OCI-LY7 (cell line): ENCODE data around the gene GIPC2. TPM values are rescaled to one million over a fixed set of nuclear protein-coding genes. Genes with fewer than 3 reads are reported as not detected.

Source experiments
- BruUV-seq: library from RNA; stranded (reverse); fragments of 400-500 nt; replicated peaks from 2 replicates; lab custom pipeline; 2021; lab: Mats Ljungman, UMichigan
- CTCF ChIA-PET: fragments of 300-600 bp; sonication (Branson Sonifier 250); formaldehyde crosslinking; loops from one replicate; lab custom pipeline; 2022; ENCODE audit warnings: antibody characterized with exemption; ENCODE audit not compliant: unreplicated experiment; lab: Charles Lee
- POLR2A ChIA-PET: fragments of 300-600 bp; sonication (Branson Sonifier 250); formaldehyde crosslinking; loops from one replicate; lab custom pipeline; 2022; ENCODE audit warnings: antibody characterized with exemption; lab: Charles Lee
- DNase-seq: peaks from one replicate; pipeline ENCODE4 v3.0.0-alpha.2; 2015; ENCODE audit warnings: low spot score
- H2AFZ ChIP-seq: fragments of 200-600 bp; sonication (generic), shearing (Covaris generic); 2 replicates; pipeline ENCODE4 v1.6.1; 2014; ENCODE audit warnings: mild to moderate bottlenecking, antibody characterized with exemption, low read length, moderate library complexity
- H3K27ac ChIP-seq: fragments of 200-600 bp; sonication (generic); 2 replicates; pipeline ENCODE4 v1.5.1; 2014; ENCODE audit warnings: mixed run types, low read depth, mild to moderate bottlenecking, moderate library complexity, low read length, inconsistent platforms; ENCODE audit not compliant: poor library complexity, severe bottlenecking
- H3K36me3 ChIP-seq: fragments of 200-600 bp; sonication (generic); 2 replicates; pipeline ENCODE4 v1.6.1; 2014; ENCODE audit warnings: mild to moderate bottlenecking, antibody characterized with exemption, low read length, moderate library complexity, mixed read lengths; ENCODE audit not compliant: insufficient read depth
- H3K4me1 ChIP-seq: fragments of 200-600 bp; sonication (generic); 2 replicates; pipeline ENCODE4 v1.5.1; 2014; ENCODE audit warnings: mild to moderate bottlenecking, low read length; ENCODE audit not compliant: insufficient read depth, poor library complexity, severe bottlenecking
- H3K4me2 ChIP-seq: fragments of 200-600 bp; sonication (generic); 2 replicates; pipeline ENCODE4 v1.6.1; 2014; ENCODE audit warnings: mild to moderate bottlenecking, low read length
- H3K4me3 ChIP-seq: fragments of 200-600 bp; sonication (generic); 2 replicates; pipeline ENCODE4 v1.5.1; 2014; ENCODE audit warnings: mild to moderate bottlenecking, low read depth, low read length; ENCODE audit not compliant: poor library complexity, severe bottlenecking
- H3K79me2 ChIP-seq: fragments of 200-600 bp; sonication (generic); 2 replicates; pipeline ENCODE4 v1.6.1; 2016; ENCODE audit warnings: low read depth, mild to moderate bottlenecking, low read length, moderate library complexity, mixed read lengths; ENCODE audit not compliant: insufficient read depth
- H3K9me2 ChIP-seq: fragments of 200-600 bp; sonication (generic); 2 replicates; pipeline ENCODE4 v1.6.1; 2016; ENCODE audit warnings: mild to moderate bottlenecking, low read length, mixed read lengths; ENCODE audit not compliant: insufficient read depth
- H3K9me3 ChIP-seq: fragments of 200-600 bp; sonication (generic); 2 replicates; pipeline ENCODE4 v1.6.1; 2014; ENCODE audit warnings: mild to moderate bottlenecking, mixed run types, low read length, mixed read lengths
- H4K20me1 ChIP-seq: fragments of 200-600 bp; sonication (generic); 2 replicates; pipeline ENCODE4 v1.6.1; 2014; ENCODE audit warnings: mild to moderate bottlenecking, antibody characterized with exemption, low read length, moderate library complexity, mixed read lengths; ENCODE audit not compliant: insufficient read depth
- CTCF ChIP-seq: fragments of 200-600 bp; sonication (generic); conservative IDR thresholded peaks from 2 replicates; pipeline ENCODE4 v1.5.1; 2014; ENCODE audit warnings: mild to moderate bottlenecking, antibody characterized with exemption, low read length, moderate library complexity, mixed read lengths
- EZH2phosphoT487 ChIP-seq: fragments of 200-600 bp; sonication (generic); IDR thresholded peaks from 2 replicates; pipeline ENCODE4 v1.6.1; 2018; ENCODE audit warnings: low read depth, borderline replicate concordance, mild to moderate bottlenecking, mixed run types, antibody characterized with exemption, low read length, moderate library complexity, mixed read lengths
- intact Hi-C: fragments of 100-400 bp; cut with micrococcal nuclease; formaldehyde crosslinking; loops from one replicate; pipeline ENCODE4 v1.10.0; 2022; ENCODE audit not compliant: unreplicated experiment
- total RNA-seq, 2 experiments: library from RNA; depleted of rRNA in 1 of 2; stranded (reverse); fragments of >200 nt in 1 of 2; shearing (Covaris generic) in 1 of 2; gene quantifications; 2 replicates each; pipeline ENCODE4 v1.2.3, GENCODE V29; 2014 to 2022

The GIPC2 gene
- total RNA-seq, 2 experiments from 2014 or later, result not detected

- Histone ChIP-seq H3K27ac (no peak overlapping the region), H3K9me3 (no peaks in the 10 kb centered on the region), H3K4me3 (no peak overlapping the region), H4K20me1 (no peaks in the 10 kb centered on the region), H3K4me1 (no peaks in the 10 kb centered on the region), H3K79me2 (no peaks in the 10 kb centered on the region), H3K9me2 (peaks cover 4% of the 10 kb centered on the region; the same call in 1 of the 2 replicates), H2AFZ (no peak overlapping the region), H3K36me3 (no peaks in the 10 kb centered on the region), H3K4me2 (no peak overlapping the region)
- intact Hi-C loops, result no loop called here
- CTCF ChIA-PET, result no interaction called here
- POLR2A ChIA-PET, result interaction anchor here (1.0 kb wide), 1 partner anchor 28 kb away, joined by 5 read pairs; no protein-coding TSS in a partner anchor
- TF ChIP-seq EZH2phosphoT487 (no peak), CTCF (no peak)
- no TSS peak for BruUV-seq
- DNase-seq, result no peak
Observed at GRCh38 chr1:78038491-78038939, 7.3 kb upstream of the GIPC2 start.

- CTCF ChIA-PET, result no interaction called here
- peaks cover 4% of the 10 kb centered on the region; the same call in 1 of the 2 replicates for H3K9me2 ChIP-seq
- H3K27ac ChIP-seq, result no peak overlapping the region
- H3K4me2 ChIP-seq, result no peak overlapping the region
- no peak overlapping the region for H3K4me3 ChIP-seq
- no peaks in the 10 kb centered on the region for H3K4me1 ChIP-seq
- H2AFZ ChIP-seq, result no peak overlapping the region
- H3K9me3 ChIP-seq, result no peaks in the 10 kb centered on the region
- no TSS peak for BruUV-seq
- no peak for TF ChIP-seq EZH2phosphoT487
- TF ChIP-seq CTCF, result no peak
- H3K36me3 ChIP-seq, result no peaks in the 10 kb centered on the region
- H4K20me1 ChIP-seq, result no peaks in the 10 kb centered on the region
- POLR2A ChIA-PET, result interaction anchor here (0.6 to 0.7 kb wide), 2 partner anchors 36 to 41 kb away, joined by 3 read pairs; no protein-coding TSS in a partner anchor
- intact Hi-C loops, result no loop called here
- no peaks in the 10 kb centered on the region for H3K79me2 ChIP-seq
- DNase-seq, result no peak
Observed at GRCh38 chr1:78040484-78041089, 5.2 kb upstream of the GIPC2 start.

GRCh38 chr1:78043436-78043835, 2.3 kb upstream of the GIPC2 start:
- no TSS peak for BruUV-seq
- H3K27ac ChIP-seq, result no peak overlapping the region
- no peak overlapping the region for H2AFZ ChIP-seq
- H3K4me3 ChIP-seq, result no peak overlapping the region
- no peaks in the 10 kb centered on the region for H4K20me1 ChIP-seq
- H3K4me2 ChIP-seq, result no peak overlapping the region
- H3K36me3 ChIP-seq, result no peaks in the 10 kb centered on the region
- POLR2A ChIA-PET, result interaction anchor here (0.5 to 1.4 kb wide), 5 partner anchors 11 to 398 kb away, joined by 3 to 4 read pairs (median 3); no protein-coding TSS in a partner anchor
- no peaks in the 10 kb centered on the region for H3K79me2 ChIP-seq
- H3K9me2 ChIP-seq, result no peaks in the 10 kb centered on the region
- TF ChIP-seq CTCF (no peak), EZH2phosphoT487 (no peak)
- intact Hi-C loops, result no loop called here
- no peak for DNase-seq
- H3K4me1 ChIP-seq, result no peaks in the 10 kb centered on the region
- CTCF ChIA-PET, result interaction anchor here (0.8 kb wide), 1 partner anchor 39 kb away, joined by 3 read pairs; the partner anchor contains the start of gene DNAJB4
- H3K9me3 ChIP-seq, result no peaks in the 10 kb centered on the region
